Measurements from ENCODE around the gene TAS2R5. TPM values are rescaled to one million over a fixed set of nuclear protein-coding genes. Genes with fewer than 3 reads are reported as not detected.
"Not testable (repeated sequence)": the region's sequence is repeated elsewhere in the genome, so short reads cannot be mapped to it uniquely, and the experiment has no call there.

Gene TAS2R5
- total and polyA plus RNA-seq, 7 donors, result 0.99 to 3.7 (median 1.8) TPM; not detected in 2

- H3K4me3 ChIP-seq, result no peak overlapping the region
- no peaks in the 10 kb centered on the region for H3K9me3 ChIP-seq
- peaks cover 0 to 13% (median 0%) of the 10 kb centered on the region in 4 donors for H3K36me3 ChIP-seq
- 71 to 80% methylated on average over 13 of the region's 13 CpGs for WGBS, 2 donors
- no peak overlapping the region for H3K27ac ChIP-seq
- intact Hi-C loops (cut with DNase I), result no loop called here
- no peak for DNase-seq
- no peaks in the 10 kb centered on the region for H3K27me3 ChIP-seq
- TF ChIP-seq CTCF (IDR thresholded peaks at IDR 0.05), result peak in 3 of 4 experiments; percentile 5 to 53 (median 16)
- TF ChIP-seq EP300 (IDR thresholded peaks at IDR 0.05), result no peak
- no peaks in the 10 kb centered on the region for H3K4me1 ChIP-seq
These were observed 4.1 kb upstream of the TAS2R5 start for GRCh38 chr7:141785706-141786552.

GRCh38 chr7:141788296-141788695, 1.7 kb upstream of the TAS2R5 start:
- Histone ChIP-seq H3K27ac (no peak overlapping the region), H3K9me3 (no peaks in the 10 kb centered on the region), H3K27me3 (no peaks in the 10 kb centered on the region), H3K36me3 (peaks cover 0 to 17% (median 0%) of the 10 kb centered on the region in 4 donors), H3K4me3 (no peak overlapping the region), H3K4me1 (no peaks in the 10 kb centered on the region)
- WGBS, 2 donors, result 90 to 96% methylated on average over 2 of the region's 2 CpGs
- intact Hi-C loops (cut with DNase I), result no loop called here
- DNase-seq, result no peak
- TF ChIP-seq POLR2A (IDR thresholded peaks at IDR 0.05) (no peak), EP300 (IDR thresholded peaks at IDR 0.05) (no peak), CTCF (IDR thresholded peaks at IDR 0.05) (no peak), POLR2AphosphoS5 (IDR thresholded peaks at IDR 0.05) (no peak)

DNA sequence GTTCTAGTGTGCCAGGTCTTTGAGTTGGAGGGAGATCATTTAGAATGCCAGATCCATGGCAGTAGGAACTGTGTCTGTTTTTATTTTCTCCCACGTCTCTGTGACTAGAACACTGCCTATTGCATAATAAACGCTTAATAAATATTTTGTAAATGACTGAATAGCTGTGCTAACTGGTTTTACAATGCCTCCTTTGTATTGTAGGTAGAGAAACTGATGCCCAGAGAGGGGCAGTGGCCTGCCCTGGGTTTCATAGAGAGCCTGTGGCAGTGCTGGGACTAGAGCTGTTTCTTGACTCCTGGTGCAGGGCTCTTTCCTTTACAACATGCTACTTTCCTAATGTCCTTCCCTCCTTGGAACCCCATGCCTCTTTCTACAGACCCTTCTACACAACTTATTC, 2.5 kb downstream of the TAS2R5 start:
- Histone ChIP-seq H3K4me3 (no peak overlapping the region), H3K36me3 (peaks cover 0 to 16% (median 0%) of the 10 kb centered on the region in 4 donors), H3K9me3 (no peaks in the 10 kb centered on the region), H3K4me1 (no peaks in the 10 kb centered on the region), H3K27ac (no peak overlapping the region), H3K27me3 (no peaks in the 10 kb centered on the region)
- intact Hi-C loops (cut with DNase I), result no loop called here
- DNase-seq, result no peak
- 88 to 90% methylated on average over 2 of the region's 2 CpGs for WGBS, 2 donors
- TF ChIP-seq CTCF (IDR thresholded peaks at IDR 0.05), result no peak
- no peak for TF ChIP-seq POLR2A (IDR thresholded peaks at IDR 0.05)
- no peak for TF ChIP-seq POLR2AphosphoS5 (IDR thresholded peaks at IDR 0.05)

GRCh38 chr7:141820067-141820466, 30.1 kb downstream of the TAS2R5 start:
- Histone ChIP-seq H3K27me3 (no peaks in the 10 kb centered on the region), H3K4me1 (no peaks in the 10 kb centered on the region), H3K9me3 (peaks cover 0 to 27% (median 7%) of the 10 kb centered on the region in 4 donors), H3K27ac (no peak overlapping the region), H3K4me3 (no peak overlapping the region), H3K36me3 (peaks cover 0 to 3% (median 0%) of the 10 kb centered on the region in 4 donors)
- TF ChIP-seq EP300 (IDR thresholded peaks at IDR 0.05), result no peak
- no peak for TF ChIP-seq POLR2A (IDR thresholded peaks at IDR 0.05)
- TF ChIP-seq CTCF (IDR thresholded peaks at IDR 0.05), result no peak
- no peak for TF ChIP-seq POLR2AphosphoS5 (IDR thresholded peaks at IDR 0.05)
- WGBS, 2 donors, result 91 to 94% methylated on average over 1 of the region's 1 CpG
- no peak for DNase-seq
- intact Hi-C loops (cut with DNase I), result no loop called here

DNA sequence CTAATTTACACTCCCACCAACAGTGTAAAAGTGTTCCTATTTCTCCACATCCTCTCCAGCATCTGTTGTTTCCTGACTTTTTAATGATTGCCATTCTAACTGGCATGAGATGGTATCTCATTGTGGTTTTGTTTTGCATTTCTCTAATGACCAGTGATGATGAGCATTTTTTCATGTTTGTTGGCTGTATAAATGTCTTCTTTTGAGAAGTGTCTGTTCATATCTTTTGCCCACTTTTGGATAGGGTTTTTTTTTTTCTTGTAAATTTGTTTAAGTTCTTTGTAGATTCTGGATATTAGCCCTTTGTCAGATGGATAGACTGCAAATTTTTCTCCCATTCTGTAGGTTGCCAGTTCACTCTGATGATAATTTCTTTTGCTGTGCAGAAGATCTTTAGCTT, 32.4 kb downstream of the TAS2R5 start:
- intact Hi-C loops (cut with DNase I); H3K36me3 ChIP-seq; DNase-seq; H3K4me1 ChIP-seq; H3K27ac ChIP-seq; H3K27me3 ChIP-seq; H3K4me3 ChIP-seq: not testable (repeated sequence)
- peaks cover 0 to 27% (median 7%) of the 10 kb centered on the region in 4 donors for H3K9me3 ChIP-seq

All from sigmoid colon (tissue), 7 donors.